Naive thymus-derived CD8-positive, alpha-beta T cell (primary cell): Measurements from ENCODE around the gene NOD1. TPM values are rescaled to one million over a fixed set of nuclear protein-coding genes. Genes with fewer than 3 reads are reported as not detected.
"Not testable (repeated sequence)": the region's sequence is repeated elsewhere in the genome, so short reads cannot be mapped to it uniquely, and the experiment has no call there.

Source experiments
- ATAC-seq, 2 donors: fragments of 150-1000 bp; cut with Tn5 transposase in 1 of 2; sonication (Bioruptor Pico), chemical (Tn5 transposase) in 1 of 2; 1 replicate in 1 of 2; 2 replicates in 1 of 2; pipeline ENCODE4 v1.10.0; 2021; ENCODE audit warnings: mild to moderate bottlenecking in 2 of 2, moderate library complexity in 2 of 2
- POLR2A ChIA-PET: fragments of 350-600 bp; sonication (Branson Sonifier 250); formaldehyde crosslinking; loops from one replicate; lab custom pipeline; 2021; ENCODE audit warnings: antibody characterized with exemption; lab: Charles Lee
- DNase-seq, 10 donors: peaks; one replicate each; pipeline versions ENCODE4 v3.0.0 to v3.0.0-alpha.2; 2020 to 2022
- H3K27ac Mint-ChIP-seq, 10 donors: one replicate each; pipeline ENCODE4 v1.8.0; 2020 to 2022; ENCODE audit warnings: mild to moderate bottlenecking in 10 of 10, mixed read lengths in 10 of 10, moderate library complexity in 4 of 10, inconsistent platforms in 1 of 10
- H3K27me3 Mint-ChIP-seq, 5 donors: one replicate each; pipeline ENCODE4 v1.8.0; 2021 to 2022; ENCODE audit warnings: mixed read lengths in 5 of 5
- H3K36me3 Mint-ChIP-seq, 3 donors: one replicate each; pipeline ENCODE4 v1.8.0; 2020 to 2022; ENCODE audit warnings: mixed read lengths in 3 of 3, mild to moderate bottlenecking in 2 of 3, inconsistent platforms in 1 of 3
- H3K4me1 Mint-ChIP-seq, 4 donors: one replicate each; pipeline ENCODE4 v1.8.0; 2021 to 2022; ENCODE audit warnings: mixed read lengths in 4 of 4
- H3K4me3 Mint-ChIP-seq, 10 donors: one replicate each; pipeline ENCODE4 v1.8.0; 2020 to 2022; ENCODE audit warnings: mild to moderate bottlenecking in 10 of 10, mixed read lengths in 10 of 10, moderate library complexity in 6 of 10, inconsistent platforms in 1 of 10
- H3K9me3 Mint-ChIP-seq, 9 donors: one replicate each; pipeline ENCODE4 v1.8.0; 2020 to 2022; ENCODE audit warnings: mixed read lengths in 9 of 9, mild to moderate bottlenecking in 3 of 9, inconsistent platforms in 1 of 9, moderate library complexity in 1 of 9
- polyA plus RNA-seq, 3 donors: library from polyadenylated mRNA; unstranded; fragments of 300-500 nt; fragmentation: Illumina TruSeq; gene quantifications; one replicate each; pipeline ENCODE4 v1.2.3, GENCODE V29; 2021
- total RNA-seq, 8 experiments: library from RNA in 2 of 8; stranded (reverse) in 2 of 8; gene quantifications; one replicate each; pipeline ENCODE4 v1.2.3 and lab custom pipeline; 2021 to 2026

The NOD1 gene, protein sequence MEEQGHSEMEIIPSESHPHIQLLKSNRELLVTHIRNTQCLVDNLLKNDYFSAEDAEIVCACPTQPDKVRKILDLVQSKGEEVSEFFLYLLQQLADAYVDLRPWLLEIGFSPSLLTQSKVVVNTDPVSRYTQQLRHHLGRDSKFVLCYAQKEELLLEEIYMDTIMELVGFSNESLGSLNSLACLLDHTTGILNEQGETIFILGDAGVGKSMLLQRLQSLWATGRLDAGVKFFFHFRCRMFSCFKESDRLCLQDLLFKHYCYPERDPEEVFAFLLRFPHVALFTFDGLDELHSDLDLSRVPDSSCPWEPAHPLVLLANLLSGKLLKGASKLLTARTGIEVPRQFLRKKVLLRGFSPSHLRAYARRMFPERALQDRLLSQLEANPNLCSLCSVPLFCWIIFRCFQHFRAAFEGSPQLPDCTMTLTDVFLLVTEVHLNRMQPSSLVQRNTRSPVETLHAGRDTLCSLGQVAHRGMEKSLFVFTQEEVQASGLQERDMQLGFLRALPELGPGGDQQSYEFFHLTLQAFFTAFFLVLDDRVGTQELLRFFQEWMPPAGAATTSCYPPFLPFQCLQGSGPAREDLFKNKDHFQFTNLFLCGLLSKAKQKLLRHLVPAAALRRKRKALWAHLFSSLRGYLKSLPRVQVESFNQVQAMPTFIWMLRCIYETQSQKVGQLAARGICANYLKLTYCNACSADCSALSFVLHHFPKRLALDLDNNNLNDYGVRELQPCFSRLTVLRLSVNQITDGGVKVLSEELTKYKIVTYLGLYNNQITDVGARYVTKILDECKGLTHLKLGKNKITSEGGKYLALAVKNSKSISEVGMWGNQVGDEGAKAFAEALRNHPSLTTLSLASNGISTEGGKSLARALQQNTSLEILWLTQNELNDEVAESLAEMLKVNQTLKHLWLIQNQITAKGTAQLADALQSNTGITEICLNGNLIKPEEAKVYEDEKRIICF
- total RNA-seq: 10 to 100 TPM; 16.9 to 18.9 TPM
- polyA plus RNA-seq: 1 to 10 TPM; 5.7 to 9.3 (median 6.4) TPM
- 9.2 to 42.8 (median 28.0) reads per million in 6 experiments for total RNA-seq (lab: John Stamatoyannopoulos, UW)

DNA sequence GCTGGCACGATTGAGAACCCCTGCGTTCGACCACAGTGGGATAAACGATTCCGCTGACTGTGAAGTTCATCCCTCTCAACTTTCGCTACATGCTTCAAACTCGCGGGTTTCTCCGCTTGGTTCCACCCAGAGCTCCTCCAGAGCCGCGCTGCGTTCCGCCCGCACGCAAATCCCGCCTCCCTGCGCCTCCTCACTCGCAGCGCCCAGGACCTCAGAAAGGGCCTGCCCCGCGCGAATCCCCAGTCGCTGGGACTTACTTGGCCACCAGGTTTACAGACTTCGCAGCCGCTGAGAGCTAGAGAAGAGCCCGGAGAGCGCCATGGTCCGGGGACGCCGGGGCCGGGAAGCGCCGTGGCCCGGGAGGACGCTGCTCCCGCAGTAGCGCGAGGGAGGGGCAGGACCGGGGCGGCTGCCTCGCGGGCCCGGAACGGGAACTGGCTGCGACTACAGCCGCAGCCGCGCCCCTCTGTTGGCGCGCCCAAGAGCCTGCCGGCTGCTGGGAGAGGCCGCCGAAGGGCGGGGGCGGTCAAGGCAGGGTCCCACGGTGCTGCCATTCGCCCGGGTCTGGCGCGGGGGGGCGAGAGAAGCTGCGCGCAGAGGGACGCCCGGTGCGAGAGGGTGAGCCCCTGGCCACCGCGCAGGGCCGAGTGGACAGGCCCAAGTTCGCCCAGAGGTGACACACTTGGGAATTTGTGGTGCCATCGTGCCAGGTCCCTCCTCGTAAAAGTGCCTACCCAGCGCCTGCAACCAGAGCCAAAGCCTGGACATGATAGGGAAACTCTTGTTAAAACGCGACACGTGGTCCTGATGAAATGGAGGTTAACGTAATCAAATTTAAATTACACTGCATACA is at the start of gene NOD1:
TSS of gene NOD1 (minus strand) at position 436 of the 853 bp plus-strand sequence. CDS start 21,863 bp downstream, outside the sequence.
- H3K4me1 Mint-ChIP-seq: peaks cover 19 to 59% (median 56%) of the 10 kb centered on the region in 4 donors
- DNase-seq: peak; percentile 33 to 72 (median 60)
- H3K9me3 Mint-ChIP-seq: no peaks in the 10 kb centered on the region
- POLR2A ChIA-PET: interaction anchor here (0.6 to 2.6 kb wide), 11 partner anchors 10 to 452 kb away, joined by 3 to 15 read pairs (median 3); partner anchors contain the start of genes FKBP14, GGCT and ZNRF2
- no peaks in the 10 kb centered on the region for H3K27me3 Mint-ChIP-seq
- H3K36me3 Mint-ChIP-seq: peaks cover 0 to 4% (median 4%) of the 10 kb centered on the region in 3 donors
- peak within 1 kb of the TSS in 8 of 10 donors; percentile 45 to 94 (median 93) for H3K27ac Mint-ChIP-seq
- ATAC-seq: peak; percentile 87 to 91
- H3K4me3 Mint-ChIP-seq: peak within 1 kb of the TSS in 9 of 10 donors; percentile 92 to 98 (median 95)

DNA sequence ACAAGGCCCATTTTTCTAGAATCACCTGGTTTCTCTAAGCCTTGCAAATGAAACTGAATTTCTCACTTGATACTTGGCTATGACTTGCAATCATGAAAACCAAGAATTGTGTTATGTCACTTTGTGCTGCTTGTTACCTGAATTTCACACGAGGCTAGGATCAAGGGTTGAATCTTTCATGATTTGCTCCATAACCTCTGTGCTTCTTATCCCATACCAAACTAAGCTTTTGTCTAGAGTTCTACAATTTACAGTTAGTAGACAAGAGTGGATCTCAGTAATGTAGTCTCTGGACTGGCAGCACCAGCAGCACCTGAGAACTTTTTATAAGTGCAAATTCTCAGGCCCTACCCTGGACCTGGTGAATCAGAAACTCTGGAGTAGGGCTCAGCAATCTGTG is 48.7 kb upstream of the NOD1 start:
- POLR2A ChIA-PET, H3K27me3 Mint-ChIP-seq, H3K27ac Mint-ChIP-seq, DNase-seq, ATAC-seq, H3K4me3 Mint-ChIP-seq, H3K36me3 Mint-ChIP-seq, H3K9me3 Mint-ChIP-seq, H3K4me1 Mint-ChIP-seq: not testable (repeated sequence)

DNA sequence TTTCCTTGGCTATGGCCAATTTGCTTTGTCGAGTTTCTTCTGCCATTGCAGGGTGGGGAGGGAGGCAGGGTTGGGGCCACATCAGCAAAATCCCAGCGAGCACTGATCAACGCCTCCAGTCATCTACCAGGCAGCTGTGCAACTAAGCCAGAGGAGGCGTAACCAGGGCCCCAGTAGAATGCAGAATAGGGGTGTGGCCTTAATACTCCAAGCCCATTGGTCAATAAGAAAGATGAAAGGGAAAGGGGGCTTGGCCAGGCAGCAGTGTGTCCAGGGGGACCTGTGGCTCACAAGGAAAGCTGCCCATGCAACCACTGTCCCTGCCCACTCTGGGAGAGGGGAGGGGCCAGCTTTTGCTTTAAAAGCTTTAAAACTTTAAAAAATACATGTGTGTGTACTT is 47.6 kb upstream of the NOD1 start:
- H3K36me3 Mint-ChIP-seq: peaks cover 0 to 9% (median 7%) of the 10 kb centered on the region in 3 donors
- DNase-seq (no peak), ATAC-seq (no peak)
- H3K4me3 Mint-ChIP-seq: no peak overlapping the region
- H3K27me3 Mint-ChIP-seq: no peaks in the 10 kb centered on the region
- peaks cover 0 to 5% (median 0%) of the 10 kb centered on the region in 4 donors for H3K4me1 Mint-ChIP-seq
- H3K27ac Mint-ChIP-seq: no peak overlapping the region
- no peaks in the 10 kb centered on the region for H3K9me3 Mint-ChIP-seq
- POLR2A ChIA-PET: no interaction called here

DNA sequence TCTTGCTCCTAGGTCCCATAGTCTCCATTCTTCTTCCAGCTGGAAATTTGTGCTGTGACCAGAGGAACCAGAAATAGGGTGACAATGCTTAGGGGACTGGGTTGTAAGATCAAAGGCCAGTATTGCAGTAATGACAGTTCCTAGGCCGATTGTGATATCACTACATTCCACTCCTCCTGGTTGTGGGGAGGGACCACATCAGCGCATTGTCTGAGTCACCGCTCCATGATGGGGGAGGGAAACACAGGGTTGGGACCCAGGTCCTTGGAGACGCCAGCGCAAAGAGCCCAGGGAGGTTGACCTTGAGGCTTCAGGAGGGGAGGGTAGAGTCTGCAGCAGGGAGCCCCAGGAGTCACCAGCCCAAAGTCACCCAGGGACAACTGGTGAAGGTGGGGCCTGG is 46.8 kb upstream of the NOD1 start:
- POLR2A ChIA-PET: no interaction called here
- Mint-ChIP-seq H3K27ac (no peak overlapping the region), H3K27me3 (no peaks in the 10 kb centered on the region), H3K4me1 (peaks cover 0 to 7% (median 0%) of the 10 kb centered on the region in 4 donors), H3K9me3 (no peaks in the 10 kb centered on the region), H3K36me3 (peaks cover 0 to 11% (median 7%) of the 10 kb centered on the region in 3 donors), H3K4me3 (no peak overlapping the region)
- no peak for DNase-seq
- no peak for ATAC-seq

DNA sequence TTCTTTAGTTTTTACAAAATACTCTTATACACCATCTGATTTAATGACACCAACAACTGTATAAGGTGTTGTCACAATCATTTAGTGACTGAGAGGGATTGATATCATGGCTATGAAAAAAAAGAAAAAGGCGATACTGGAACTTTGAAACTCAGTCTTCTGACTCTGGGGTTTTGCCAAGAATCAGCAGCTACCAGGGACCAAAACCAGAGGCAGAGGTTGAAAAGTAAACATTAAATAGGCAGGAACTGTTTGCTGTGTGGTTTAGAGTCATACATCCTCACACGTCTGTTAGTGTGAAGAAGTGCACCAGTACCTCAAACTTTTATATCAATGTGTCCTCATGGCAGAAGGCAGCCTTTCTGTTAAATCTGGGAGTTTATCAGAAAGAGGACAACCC is 46.0 kb upstream of the NOD1 start:
- Mint-ChIP-seq H3K27me3 (no peaks in the 10 kb centered on the region), H3K4me3 (no peak overlapping the region), H3K36me3 (peaks cover 0 to 12% (median 7%) of the 10 kb centered on the region in 3 donors), H3K4me1 (peaks cover 0 to 9% (median 0%) of the 10 kb centered on the region in 4 donors), H3K9me3 (no peaks in the 10 kb centered on the region), H3K27ac (no peak overlapping the region)
- POLR2A ChIA-PET: no interaction called here
- ATAC-seq: no peak
- no peak for DNase-seq

DNA sequence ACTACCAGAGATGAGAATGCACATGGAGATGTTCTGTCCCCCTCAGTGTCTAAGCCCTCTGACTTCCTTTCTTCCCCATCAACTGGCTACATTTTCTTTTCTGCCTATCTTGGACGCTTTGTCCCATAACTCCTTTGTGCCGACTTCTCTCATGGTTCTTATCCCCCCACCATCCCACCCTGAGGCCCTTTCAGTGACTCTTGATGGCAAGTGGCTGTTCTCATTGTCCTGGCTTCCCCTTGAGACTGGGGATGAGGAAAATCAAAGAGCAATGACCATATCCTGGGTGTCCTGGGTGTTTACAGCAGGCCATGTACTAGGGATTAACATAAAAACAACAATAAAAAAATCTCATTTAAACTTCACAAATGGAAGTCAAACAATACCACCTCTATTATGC is 44.9 kb upstream of the NOD1 start:
- ATAC-seq (no peak), DNase-seq (no peak)
- Mint-ChIP-seq H3K27me3 (no peaks in the 10 kb centered on the region), H3K27ac (no peak overlapping the region), H3K9me3 (no peaks in the 10 kb centered on the region), H3K4me3 (no peak overlapping the region), H3K4me1 (peaks cover 0 to 9% (median 0%) of the 10 kb centered on the region in 4 donors), H3K36me3 (peaks cover 0 to 12% (median 7%) of the 10 kb centered on the region in 3 donors)
- POLR2A ChIA-PET: no interaction called here

DNA sequence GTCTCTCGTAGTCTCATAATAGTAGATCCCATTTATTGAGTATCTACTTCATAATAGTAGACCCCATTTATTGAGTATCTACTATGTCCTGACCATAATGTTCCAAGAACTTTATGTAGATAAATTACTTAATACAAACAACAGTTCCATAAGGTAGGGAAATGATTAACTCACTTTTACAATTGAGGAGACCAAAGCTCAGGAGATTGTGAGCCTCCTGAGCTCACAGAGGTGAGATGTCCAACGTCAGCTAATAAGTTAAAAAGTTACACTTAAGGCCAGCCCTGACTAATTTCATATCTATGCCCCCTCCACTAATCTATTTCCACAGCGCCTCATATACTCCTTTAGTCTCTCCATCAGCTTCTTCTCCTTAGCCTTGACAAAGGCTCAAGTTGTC is 43.6 kb upstream of the NOD1 start:
- Mint-ChIP-seq H3K36me3 (peaks cover 0 to 12% (median 7%) of the 10 kb centered on the region in 3 donors), H3K9me3 (no peaks in the 10 kb centered on the region), H3K4me1 (peaks cover 0 to 9% (median 0%) of the 10 kb centered on the region in 4 donors), H3K27ac (no peak overlapping the region), H3K4me3 (no peak overlapping the region), H3K27me3 (no peaks in the 10 kb centered on the region)
- ATAC-seq: no peak
- POLR2A ChIA-PET: no interaction called here
- DNase-seq: no peak

DNA sequence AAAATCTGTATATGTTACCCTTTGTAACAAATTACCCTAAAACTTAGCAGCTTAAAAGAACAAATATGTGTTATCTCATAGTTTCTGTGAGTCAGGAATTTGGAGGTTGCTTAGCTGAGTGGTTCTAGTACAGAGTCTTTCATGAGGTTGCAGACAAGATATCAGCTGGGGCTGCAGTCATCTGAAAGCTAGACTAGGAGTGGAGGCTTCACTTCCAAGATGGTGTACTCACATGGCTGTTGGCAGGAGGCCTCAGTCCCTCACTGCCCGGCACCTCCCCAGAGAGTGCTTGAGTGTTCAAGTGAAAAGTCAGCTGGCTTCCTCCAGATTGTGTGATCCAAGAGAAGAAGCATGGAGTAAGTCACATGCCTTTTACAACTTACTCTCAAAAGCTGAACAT is 42.9 kb upstream of the NOD1 start:
- DNase-seq (no peak), ATAC-seq (no peak)
- Mint-ChIP-seq H3K4me1 (peaks cover 0 to 9% (median 0%) of the 10 kb centered on the region in 4 donors), H3K9me3 (no peaks in the 10 kb centered on the region), H3K27ac (peak overlapping the region in 1 of 10 donors; percentile 35), H3K27me3 (no peaks in the 10 kb centered on the region), H3K36me3 (peaks cover 0 to 12% (median 7%) of the 10 kb centered on the region in 3 donors), H3K4me3 (no peak overlapping the region)
- POLR2A ChIA-PET: no interaction called here

DNA sequence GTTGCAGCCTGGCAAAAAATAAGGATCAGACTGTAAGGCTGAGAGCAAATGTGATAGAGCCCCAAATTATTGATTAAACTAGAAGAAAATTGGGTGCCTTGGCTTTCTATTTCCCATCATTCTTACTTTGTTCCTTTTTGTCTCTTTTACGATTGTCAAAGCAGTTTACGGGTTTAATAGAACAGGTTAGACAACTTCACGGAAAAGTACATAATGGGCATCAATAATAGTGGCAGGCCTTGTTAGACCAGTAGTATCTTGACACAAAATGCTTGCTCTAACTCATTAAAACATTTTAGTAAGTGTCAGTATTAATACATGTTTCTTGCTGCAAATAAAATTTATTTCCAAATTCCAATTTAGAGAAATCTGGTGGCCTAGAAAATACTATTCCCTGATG is 40.5 kb upstream of the NOD1 start:
- no peak overlapping the region for H3K27ac Mint-ChIP-seq
- peaks cover 0 to 17% (median 7%) of the 10 kb centered on the region in 3 donors for H3K36me3 Mint-ChIP-seq
- POLR2A ChIA-PET: no interaction called here

DNA sequence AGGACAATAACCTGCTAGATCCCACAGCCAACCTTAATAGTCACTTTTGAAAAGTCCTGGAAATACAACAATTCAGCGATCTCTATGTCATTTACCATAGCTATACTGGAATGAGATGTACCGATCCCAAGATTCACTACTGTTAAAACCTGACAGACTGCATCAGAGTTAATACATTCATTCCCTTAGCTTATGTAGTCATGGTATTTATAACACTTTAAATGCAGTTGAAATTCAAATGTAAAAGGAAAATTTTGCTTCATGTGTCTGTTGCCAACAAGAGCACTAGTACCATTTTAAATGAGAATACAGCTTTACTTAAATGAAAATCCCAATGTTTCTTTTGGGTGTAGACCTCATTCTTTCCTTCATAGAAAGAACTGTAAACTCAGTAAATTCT is 37.2 kb upstream of the NOD1 start:
- Mint-ChIP-seq H3K9me3 (no peaks in the 10 kb centered on the region), H3K4me3 (no peak overlapping the region), H3K36me3 (peaks cover 0 to 11% (median 0%) of the 10 kb centered on the region in 3 donors), H3K27ac (no peak overlapping the region), H3K27me3 (no peaks in the 10 kb centered on the region), H3K4me1 (peaks cover 0 to 4% (median 0%) of the 10 kb centered on the region in 4 donors)
- POLR2A ChIA-PET: no interaction called here
- DNase-seq (no peak), ATAC-seq (no peak)

More for the DNA sequence above, 40.5 kb upstream of the NOD1 start:
- Mint-ChIP-seq H3K9me3 (no peaks in the 10 kb centered on the region), H3K27me3 (no peaks in the 10 kb centered on the region), H3K4me3 (no peak overlapping the region), H3K4me1 (peaks cover 0 to 4% (median 0%) of the 10 kb centered on the region in 4 donors)
- ATAC-seq: no peak
- no peak for DNase-seq

DNA sequence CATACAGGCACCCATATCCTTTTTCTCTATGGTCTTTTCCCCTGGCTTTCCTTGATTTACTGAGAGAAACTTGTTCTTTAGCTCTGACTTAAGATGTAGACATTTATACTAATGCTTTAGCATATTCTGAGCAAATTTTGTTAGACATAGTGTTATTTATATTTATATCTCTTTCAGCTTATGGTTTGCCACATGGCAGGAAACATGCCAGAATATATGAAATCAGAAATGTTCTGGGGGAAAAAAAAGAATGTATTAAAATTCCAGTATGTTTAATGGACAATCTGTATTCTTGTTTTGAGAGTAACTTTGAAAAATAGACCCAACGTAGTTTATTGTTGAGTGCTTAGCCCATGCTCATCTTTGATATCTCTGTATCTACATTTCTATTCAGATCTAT is 36.2 kb upstream of the NOD1 start:
- Mint-ChIP-seq H3K4me1 (peaks cover 0 to 1% (median 0%) of the 10 kb centered on the region in 4 donors), H3K9me3 (no peaks in the 10 kb centered on the region), H3K27me3 (no peaks in the 10 kb centered on the region), H3K27ac (no peak overlapping the region), H3K36me3 (peaks cover 0 to 7% (median 0%) of the 10 kb centered on the region in 3 donors), H3K4me3 (no peak overlapping the region)
- DNase-seq (no peak), ATAC-seq (no peak)
- POLR2A ChIA-PET: no interaction called here

DNA sequence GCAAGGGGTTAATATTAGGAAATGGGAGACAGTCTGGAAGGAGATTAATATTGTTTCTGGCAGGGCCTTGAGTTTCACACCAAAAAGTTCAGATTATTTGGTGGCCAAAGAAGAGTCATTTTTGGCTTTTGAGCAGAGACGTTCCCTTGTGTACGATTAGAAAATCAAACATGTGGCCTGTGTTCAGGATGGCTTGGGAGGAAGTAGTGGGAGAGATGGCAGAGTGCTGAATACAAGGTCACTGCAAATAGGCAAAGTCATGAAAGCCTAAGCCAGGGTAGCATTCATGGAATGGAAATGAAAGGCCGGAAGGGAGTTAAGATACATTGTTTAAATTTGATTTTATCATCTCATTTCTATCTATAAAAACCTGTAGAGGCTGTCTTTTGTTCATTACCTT is 35.6 kb upstream of the NOD1 start:
- Mint-ChIP-seq H3K4me1 (peaks cover 0 to 1% (median 0%) of the 10 kb centered on the region in 4 donors), H3K4me3 (no peak overlapping the region), H3K36me3 (peaks cover 0 to 7% (median 0%) of the 10 kb centered on the region in 3 donors), H3K27me3 (no peaks in the 10 kb centered on the region), H3K9me3 (no peaks in the 10 kb centered on the region), H3K27ac (peak overlapping the region in 2 of 10 donors; percentile 7 to 77)
- POLR2A ChIA-PET: no interaction called here
- no peak for ATAC-seq
- no peak for DNase-seq
